Right cardiac atrium (tissue), 5 donors: ENCODE results near the gene ZNF776. TPM values are rescaled to one million over a fixed set of nuclear protein-coding genes. Genes with fewer than 3 reads are reported as not detected.

Experiments
- ATAC-seq, 2 donors: fragments of 200-7000 bp; cut with Tn5 transposase; one replicate each; pipeline versions ENCODE4 v1.8.0 to v1.9.1; 2020; ENCODE audit warnings: moderate library complexity in 2 of 2, mild to moderate bottlenecking in 1 of 2
- DNase-seq, 3 donors: peaks; one replicate each; pipeline ENCODE4 v3.0.0-alpha.2; 2020
- H3K27ac ChIP-seq: one replicate; pipeline ENCODE4 v1.5.1; 2013; ENCODE audit warnings: mild to moderate bottlenecking, low read length, control low read depth, moderate library complexity
- H3K27me3 ChIP-seq: one replicate; pipeline ENCODE4 v1.6.1; 2013; ENCODE audit not compliant: control insufficient read depth, insufficient read depth
- H3K4me1 ChIP-seq: one replicate; pipeline ENCODE4 v1.6.1; 2013; ENCODE audit warnings: low read length; ENCODE audit not compliant: control insufficient read depth, insufficient read depth
- H3K4me3 ChIP-seq: one replicate; pipeline ENCODE4 v1.5.1; 2013; ENCODE audit warnings: low read length, control low read depth
- H3K9me3 ChIP-seq: one replicate; pipeline ENCODE4 v1.6.1; 2013; ENCODE audit warnings: low read length; ENCODE audit not compliant: control insufficient read depth
- WGBS: extraction: QIAGEN DNeasy Blood & Tissue Kit; methylation state at CpG from one replicate; pipeline ENCODE4 v1.1.7; 2013; 5-methylcytosine and 5-hydroxymethylcytosine counted together
- intact Hi-C, 4 donors: fragments of 100-400 bp; cut with DNase I; formaldehyde crosslinking; loops; one replicate each; pipeline versions ENCODE4 v1.11.0 to v1.14.0; 2022 to 2023
- polyA plus RNA-seq: library from polyadenylated mRNA; stranded (reverse); fragments of 200-250 nt; gene quantifications from one replicate; pipeline ENCODE4 v1.2.3, GENCODE V29; 2013
- total RNA-seq, 4 donors: library from RNA; stranded (reverse); fragmentation: NEBNext Ultra II Directional; extraction: Animal tissue kit (Norgen Biotek cat#: 25700); gene quantifications; one replicate each; pipeline ENCODE4 v1.2.1, GENCODE V29; 2021
- donor health status: healthy with polysubstance abuse.
- donor health status: DM: no; HTN: yes; CAD: no.
- donor health status: DM: no; HTN: no; CAD: no.
- donor health status: DM: no; HTN: yes; CAD: no; lungs with severe emphysema.
- donor health status: DM: yes; HTN: yes; CAD: no.

ZNF776 gene
- total and polyA plus RNA-seq, 5 donors = 8.7 to 16.0 (median 12.4) TPM

GRCh38 chr19:57807541-57807940 lies 60.9 kb downstream of the ZNF776 start:
- intact Hi-C loops = no loop called here
- no peak overlapping the region for H3K4me3 ChIP-seq
- DNase-seq (no peak), ATAC-seq (no peak)
- H3K9me3 ChIP-seq = no peaks in the 10 kb centered on the region
- H3K27ac ChIP-seq = no peak overlapping the region
- no peaks in the 10 kb centered on the region for H3K27me3 ChIP-seq
- H3K4me1 ChIP-seq = peaks cover 5% of the 10 kb centered on the region
- WGBS = 84% methylated on average over 2 of the region's 2 CpGs

Other genes starting within 250 kb of the ZNF776 start
- 1 to 10 TPM; 5.7 to 7.6 (median 6.9) TPM for gene ZNF773, start 246.9 kb upstream of the ZNF776 start, total RNA-seq
- gene ZNF773, start 246.9 kb upstream of the ZNF776 start, polyA plus RNA-seq = 3.8 TPM
- gene ZNF549, start 219.5 kb upstream of the ZNF776 start, total RNA-seq = 1 to 10 TPM; 4.4 to 4.8 (median 4.5) TPM
- 2.0 TPM for gene ZNF549, start 219.5 kb upstream of the ZNF776 start, polyA plus RNA-seq
- gene ZNF550, start 187.0 kb upstream of the ZNF776 start, total RNA-seq = 1 to 10 TPM; 6.7 to 9.5 (median 7.9) TPM
- gene ZNF550, start 187.0 kb upstream of the ZNF776 start, polyA plus RNA-seq = 3.1 TPM
- gene ZNF416, start 167.9 kb upstream of the ZNF776 start, total RNA-seq = 1 to 10 TPM; 4.7 to 5.9 (median 4.8) TPM
- gene ZNF416, start 167.9 kb upstream of the ZNF776 start, polyA plus RNA-seq = 2.4 TPM
- gene ZIK1, start 162.7 kb upstream of the ZNF776 start, total RNA-seq = 1 to 10 TPM; 5.0 to 6.3 (median 5.5) TPM
- gene ZIK1, start 162.7 kb upstream of the ZNF776 start, polyA plus RNA-seq = 2.0 TPM
- gene ZNF530, start 146.9 kb upstream of the ZNF776 start, total RNA-seq = 1 to 10 TPM; 3.7 to 5.9 (median 5.0) TPM
- gene ZNF530, start 146.9 kb upstream of the ZNF776 start, polyA plus RNA-seq = 8.4 TPM
- 10 to 100 TPM; 15.1 to 20.1 (median 17.3) TPM for gene ZNF134, start 132.6 kb upstream of the ZNF776 start, total RNA-seq
- gene ZNF134, start 132.6 kb upstream of the ZNF776 start, polyA plus RNA-seq = 5.5 TPM
- gene ZNF211, start 113.6 kb upstream of the ZNF776 start, total RNA-seq = 10 to 100 TPM; 11.9 to 15.0 (median 13.6) TPM
- gene ZNF211, start 113.6 kb upstream of the ZNF776 start, polyA plus RNA-seq = 8.0 TPM
- under 1 TPM in 3 of 4 donors, not detected in 1; 0.23 to 0.37 (median 0.33) TPM for gene ZSCAN4, start 77.9 kb upstream of the ZNF776 start, total RNA-seq
- 0.16 TPM for gene ZSCAN4, start 77.9 kb upstream of the ZNF776 start, polyA plus RNA-seq
- gene ZNF551, start 64.8 kb upstream of the ZNF776 start, total RNA-seq = 1 to 10 TPM; 3.1 to 5.7 (median 4.2) TPM
- 2.0 TPM for gene ZNF551, start 64.8 kb upstream of the ZNF776 start, polyA plus RNA-seq
- 10 to 100 TPM in 1 of 4 donors, 1 to 10 TPM in 3; 7.2 to 10.1 (median 8.1) TPM for gene ZNF154, start 37.6 kb upstream of the ZNF776 start, total RNA-seq
- gene ZNF154, start 37.6 kb upstream of the ZNF776 start, polyA plus RNA-seq = 4.5 TPM
- gene ZNF671, start 19.2 kb upstream of the ZNF776 start, total RNA-seq = 10 to 100 TPM in 1 of 4 donors, 1 to 10 TPM in 3; 8.1 to 11.5 (median 8.8) TPM
- 4.8 TPM for gene ZNF671, start 19.2 kb upstream of the ZNF776 start, polyA plus RNA-seq
- gene ZNF586, start 22.9 kb downstream of the ZNF776 start, total RNA-seq = 10 to 100 TPM in 3 of 4 donors, 1 to 10 TPM in 1; 8.8 to 11.7 (median 11.4) TPM
- 7.1 TPM for gene ZNF586, start 22.9 kb downstream of the ZNF776 start, polyA plus RNA-seq
- gene ZNF552, start 68.1 kb downstream of the ZNF776 start, total RNA-seq = 1 to 10 TPM; 3.3 to 5.8 (median 3.8) TPM
- 2.2 TPM for gene ZNF552, start 68.1 kb downstream of the ZNF776 start, polyA plus RNA-seq
- 1 to 10 TPM; 5.8 to 9.3 (median 6.6) TPM for gene ZNF587B, start 83.5 kb downstream of the ZNF776 start, total RNA-seq
- gene ZNF587B, start 83.5 kb downstream of the ZNF776 start, polyA plus RNA-seq = 4.3 TPM
- 10 to 100 TPM; 19.6 to 23.8 (median 21.8) TPM for gene ZNF587, start 103.0 kb downstream of the ZNF776 start, total RNA-seq
- gene ZNF587, start 103.0 kb downstream of the ZNF776 start, polyA plus RNA-seq = 16.3 TPM
- gene ZNF814, start 142.2 kb downstream of the ZNF776 start, total RNA-seq = 10 to 100 TPM in 3 of 4 donors, 1 to 10 TPM in 1; 9.5 to 13.8 (median 12.3) TPM
- gene ZNF814, start 142.2 kb downstream of the ZNF776 start, polyA plus RNA-seq = 13.0 TPM
- gene ZNF417, start 169.8 kb downstream of the ZNF776 start, total RNA-seq = 10 to 100 TPM; 10.2 to 12.7 (median 11.8) TPM
- 4.6 TPM for gene ZNF417, start 169.8 kb downstream of the ZNF776 start, polyA plus RNA-seq
- 10 to 100 TPM; 11.1 to 16.7 (median 12.4) TPM for gene ZNF418, start 188.6 kb downstream of the ZNF776 start, total RNA-seq
- 9.7 TPM for gene ZNF418, start 188.6 kb downstream of the ZNF776 start, polyA plus RNA-seq
- gene ZNF256, start 200.9 kb downstream of the ZNF776 start, total RNA-seq = 10 to 100 TPM; 10.0 to 13.9 (median 12.5) TPM
- gene ZNF256, start 200.9 kb downstream of the ZNF776 start, polyA plus RNA-seq = 5.5 TPM
- gene C19orf18, start 227.7 kb downstream of the ZNF776 start, total RNA-seq = 1 to 10 TPM; 2.1 to 2.9 (median 2.6) TPM
- gene C19orf18, start 227.7 kb downstream of the ZNF776 start, polyA plus RNA-seq = 2.9 TPM